ENCODE measurements around the gene IL6R. TPM values are rescaled to one million over a fixed set of nuclear protein-coding genes. Genes with fewer than 3 reads are reported as not detected.

The IL6R gene
- total and polyA plus RNA-seq, 4 donors = 3.8 to 7.3 (median 5.4) TPM

- no peaks in the 10 kb centered on the region for H3K36me3 ChIP-seq (ENCODE audit: control insufficient read depth, insufficient read depth, low read length)
- peak in 2 of 6 donors; percentile 52 to 68 for DNase-seq (ENCODE audit: low read depth in 4 of 6, low spot score in 6 of 6)
- H3K9me3 ChIP-seq (ENCODE audit: control insufficient read depth, insufficient read depth, low read length) = no peaks in the 10 kb centered on the region
- H3K27ac ChIP-seq (ENCODE audit: low read depth, low read length) = no peak overlapping the region
- peaks cover 38% of the 10 kb centered on the region for H3K4me1 ChIP-seq (ENCODE audit: control insufficient read depth, insufficient read depth, low read length)
- 3% methylated on average over 39 of the region's 40 CpGs for WGBS (ENCODE audit: insufficient coverage)
- H3K27me3 ChIP-seq (ENCODE audit: control insufficient read depth, insufficient read depth, low read length) = peaks cover 26% of the 10 kb centered on the region
- H3K4me3 ChIP-seq (ENCODE audit: low read depth, low read length) = peak overlapping the region; percentile 32
Observed at GRCh38 chr1:154405747-154406571, 816 bp downstream of the IL6R start.

GRCh38 chr1:154406572-154406879 is 1.4 kb downstream of the IL6R start:
- Histone ChIP-seq H3K27me3 (ENCODE audit: control insufficient read depth, insufficient read depth, low read length) (peaks cover 26% of the 10 kb centered on the region), H3K4me1 (ENCODE audit: control insufficient read depth, insufficient read depth, low read length) (peaks cover 38% of the 10 kb centered on the region)

GRCh38 chr1:154406886-154407197 is 1.7 kb downstream of the IL6R start:
- WGBS (ENCODE audit: insufficient coverage) = 93% methylated on average over 3 of the region's 3 CpGs
- peak overlapping the region; percentile 2 for H3K27ac ChIP-seq (ENCODE audit: low read depth, low read length)
- no peak overlapping the region for H3K4me3 ChIP-seq (ENCODE audit: low read depth, low read length)
- peaks cover 26% of the 10 kb centered on the region for H3K27me3 ChIP-seq (ENCODE audit: control insufficient read depth, insufficient read depth, low read length)
- peaks cover 38% of the 10 kb centered on the region for H3K4me1 ChIP-seq (ENCODE audit: control insufficient read depth, insufficient read depth, low read length)
- no peak for DNase-seq (ENCODE audit: low read depth in 4 of 6, low spot score in 6 of 6)
- no peaks in the 10 kb centered on the region for H3K9me3 ChIP-seq (ENCODE audit: control insufficient read depth, insufficient read depth, low read length)
- no peaks in the 10 kb centered on the region for H3K36me3 ChIP-seq (ENCODE audit: control insufficient read depth, insufficient read depth, low read length)

More at GRCh38 chr1:154406572-154406879, 1.4 kb downstream of the IL6R start:
- H3K36me3 ChIP-seq (ENCODE audit: control insufficient read depth, insufficient read depth, low read length) = no peaks in the 10 kb centered on the region
- peak overlapping the region; percentile 2 for H3K27ac ChIP-seq (ENCODE audit: low read depth, low read length)
- H3K4me3 ChIP-seq (ENCODE audit: low read depth, low read length) = peak overlapping the region; percentile 32
- DNase-seq (ENCODE audit: low read depth in 4 of 6, low spot score in 6 of 6) = no peak
- H3K9me3 ChIP-seq (ENCODE audit: control insufficient read depth, insufficient read depth, low read length) = no peaks in the 10 kb centered on the region

- H3K9me3 ChIP-seq (ENCODE audit: control insufficient read depth, insufficient read depth, low read length) = no peaks in the 10 kb centered on the region
- H3K4me1 ChIP-seq (ENCODE audit: control insufficient read depth, insufficient read depth, low read length) = peaks cover 38% of the 10 kb centered on the region
- peaks cover 26% of the 10 kb centered on the region for H3K27me3 ChIP-seq (ENCODE audit: control insufficient read depth, insufficient read depth, low read length)
- peak overlapping the region; percentile 21 for H3K27ac ChIP-seq (ENCODE audit: low read depth, low read length)
- H3K4me3 ChIP-seq (ENCODE audit: low read depth, low read length) = no peak overlapping the region
- WGBS (ENCODE audit: insufficient coverage) = 81% methylated on average over 10 of the region's 11 CpGs
- no peaks in the 10 kb centered on the region for H3K36me3 ChIP-seq (ENCODE audit: control insufficient read depth, insufficient read depth, low read length)
- no peak for DNase-seq (ENCODE audit: low read depth in 4 of 6, low spot score in 6 of 6)
Observed at GRCh38 chr1:154407198-154408091, 2.3 kb downstream of the IL6R start.

- H3K27me3 ChIP-seq (ENCODE audit: control insufficient read depth, insufficient read depth, low read length) = peaks cover 25% of the 10 kb centered on the region
- no peaks in the 10 kb centered on the region for H3K36me3 ChIP-seq (ENCODE audit: control insufficient read depth, insufficient read depth, low read length)
- H3K4me1 ChIP-seq (ENCODE audit: control insufficient read depth, insufficient read depth, low read length) = peaks cover 38% of the 10 kb centered on the region
- H3K27ac ChIP-seq (ENCODE audit: low read depth, low read length) = no peak overlapping the region
- DNase-seq (ENCODE audit: low read depth in 4 of 6, low spot score in 6 of 6) = no peak
- H3K9me3 ChIP-seq (ENCODE audit: control insufficient read depth, insufficient read depth, low read length) = no peaks in the 10 kb centered on the region
- WGBS (ENCODE audit: insufficient coverage) = 48% methylated on average over 7 of the region's 7 CpGs
- H3K4me3 ChIP-seq (ENCODE audit: low read depth, low read length) = no peak overlapping the region
Observed at GRCh38 chr1:154408174-154408777, 3.1 kb downstream of the IL6R start.

- DNase-seq (ENCODE audit: low read depth in 4 of 6, low spot score in 6 of 6) = no peak
- 85% methylated on average over 9 of the region's 9 CpGs for WGBS (ENCODE audit: insufficient coverage)
- no peaks in the 10 kb centered on the region for H3K36me3 ChIP-seq (ENCODE audit: control insufficient read depth, insufficient read depth, low read length)
- H3K4me1 ChIP-seq (ENCODE audit: control insufficient read depth, insufficient read depth, low read length) = peaks cover 28% of the 10 kb centered on the region
- peaks cover 12% of the 10 kb centered on the region for H3K27me3 ChIP-seq (ENCODE audit: control insufficient read depth, insufficient read depth, low read length)
- no peaks in the 10 kb centered on the region for H3K9me3 ChIP-seq (ENCODE audit: control insufficient read depth, insufficient read depth, low read length)
- no peak overlapping the region for H3K27ac ChIP-seq (ENCODE audit: low read depth, low read length)
- no peak overlapping the region for H3K4me3 ChIP-seq (ENCODE audit: low read depth, low read length)
Observed at GRCh38 chr1:154410185-154410827, 5.2 kb downstream of the IL6R start.

- Histone ChIP-seq H3K27me3 (ENCODE audit: control insufficient read depth, insufficient read depth, low read length) (peaks cover under 1% of the 10 kb centered on the region), H3K36me3 (ENCODE audit: control insufficient read depth, insufficient read depth, low read length) (no peaks in the 10 kb centered on the region), H3K4me3 (ENCODE audit: low read depth, low read length) (no peak overlapping the region), H3K4me1 (ENCODE audit: control insufficient read depth, insufficient read depth, low read length) (peaks cover 16% of the 10 kb centered on the region), H3K27ac (ENCODE audit: low read depth, low read length) (no peak overlapping the region), H3K9me3 (ENCODE audit: control insufficient read depth, insufficient read depth, low read length) (no peaks in the 10 kb centered on the region)
- DNase-seq (ENCODE audit: low read depth in 4 of 6, low spot score in 6 of 6) = no peak
- WGBS (ENCODE audit: insufficient coverage) = no CpG with 5 or more reads among the region's 4 CpGs
Observed at GRCh38 chr1:154411525-154411924, 6.4 kb downstream of the IL6R start.

- Histone ChIP-seq H3K27me3 (ENCODE audit: control insufficient read depth, insufficient read depth, low read length) (no peaks in the 10 kb centered on the region), H3K4me1 (ENCODE audit: control insufficient read depth, insufficient read depth, low read length) (peaks cover 4% of the 10 kb centered on the region), H3K36me3 (ENCODE audit: control insufficient read depth, insufficient read depth, low read length) (no peaks in the 10 kb centered on the region), H3K9me3 (ENCODE audit: control insufficient read depth, insufficient read depth, low read length) (no peaks in the 10 kb centered on the region), H3K27ac (ENCODE audit: low read depth, low read length) (no peak overlapping the region), H3K4me3 (ENCODE audit: low read depth, low read length) (no peak overlapping the region)
- 64% methylated on average over 3 of the region's 7 CpGs for WGBS (ENCODE audit: insufficient coverage)
- no peak for DNase-seq (ENCODE audit: low read depth in 4 of 6, low spot score in 6 of 6)
Observed at GRCh38 chr1:154413177-154413783, 8.1 kb downstream of the IL6R start.

GRCh38 chr1:154414606-154415005 is 9.5 kb downstream of the IL6R start:
- Histone ChIP-seq H3K4me3 (ENCODE audit: low read depth, low read length) (no peak overlapping the region), H3K9me3 (ENCODE audit: control insufficient read depth, insufficient read depth, low read length) (no peaks in the 10 kb centered on the region), H3K27me3 (ENCODE audit: control insufficient read depth, insufficient read depth, low read length) (no peaks in the 10 kb centered on the region), H3K4me1 (ENCODE audit: control insufficient read depth, insufficient read depth, low read length) (peaks cover 13% of the 10 kb centered on the region), H3K36me3 (ENCODE audit: control insufficient read depth, insufficient read depth, low read length) (no peaks in the 10 kb centered on the region), H3K27ac (ENCODE audit: low read depth, low read length) (no peak overlapping the region)
- no peak for DNase-seq (ENCODE audit: low read depth in 4 of 6, low spot score in 6 of 6)
- 89% methylated on average over 8 of the region's 8 CpGs for WGBS (ENCODE audit: insufficient coverage)

Measured in spinal cord (tissue), 10 donors.